Common myeloid progenitor, CD34-positive (primary cell): ENCODE measurements around the gene GABBR2.
"Not testable (repeated sequence)": the region's sequence is repeated elsewhere in the genome, so short reads cannot be mapped to it uniquely, and the experiment has no call there.

Experiments
- CTCF ChIA-PET: fragments of 350-600 bp; sonication (Branson Sonifier 250); formaldehyde crosslinking; loops from one replicate; lab custom pipeline; 2021; ENCODE audit warnings: antibody characterized with exemption; lab: Charles Lee
- POLR2A ChIA-PET: fragments of 350-600 bp; sonication (Branson Sonifier 250); formaldehyde crosslinking; loops from one replicate; lab custom pipeline; 2021; ENCODE audit warnings: antibody characterized with exemption; lab: Charles Lee
- DNase-seq, 3 donors: peaks; one replicate each; pipeline versions ENCODE4 v3.0.0 to v3.0.0-alpha.2; 2013
- H3K27ac ChIP-seq, 2 experiments: 1 replicate in 1 of 2; 2 replicates in 1 of 2; pipeline ENCODE4 v1.7.0; 2013; ENCODE audit warnings: inconsistent platforms in 2 of 2, low read length in 2 of 2, mild to moderate bottlenecking in 2 of 2, low read depth in 1 of 2, moderate library complexity in 1 of 2; ENCODE audit not compliant: severe bottlenecking in 2 of 2, insufficient read depth in 1 of 2, poor library complexity in 1 of 2
- H3K27me3 ChIP-seq, 5 experiments: replicated peaks in 2 of 5; 1 replicate in 3 of 5; 2 replicates in 2 of 5; pipeline versions ENCODE4 v1.6.1 to v1.7.0; 2013; ENCODE audit warnings: low read length in 4 of 5, mild to moderate bottlenecking in 2 of 5, moderate library complexity in 2 of 5, inconsistent platforms in 1 of 5; ENCODE audit not compliant: insufficient read depth in 5 of 5, control insufficient read depth in 4 of 5
- H3K36me3 ChIP-seq, 4 experiments: 1 replicate in 2 of 4; 2 replicates in 2 of 4; pipeline versions ENCODE4 v1.6.1 to v1.7.0; 2013; ENCODE audit warnings: low read length in 3 of 4, control low read depth in 1 of 4, mild to moderate bottlenecking in 1 of 4; ENCODE audit not compliant: control insufficient read depth in 4 of 4, insufficient read depth in 4 of 4
- H3K4me1 ChIP-seq, 4 experiments: 1 replicate in 3 of 4; 2 replicates in 1 of 4; pipeline versions ENCODE4 v1.6.1 to v1.7.1; 2013; ENCODE audit warnings: low read length in 3 of 4, mild to moderate bottlenecking in 3 of 4, control low read depth in 1 of 4, inconsistent platforms in 1 of 4, moderate library complexity in 1 of 4; ENCODE audit not compliant: control insufficient read depth in 4 of 4, insufficient read depth in 4 of 4; ENCODE audit errors: control extremely low read depth in 1 of 4
- H3K4me3 ChIP-seq, 7 experiments: 1 replicate in 4 of 7; 2 replicates in 3 of 7; pipeline versions ENCODE4 v1.5.1 to v1.7.0; 2013; ENCODE audit warnings: mild to moderate bottlenecking in 7 of 7, low read length in 6 of 7, moderate library complexity in 6 of 7, inconsistent platforms in 2 of 7, low read depth in 2 of 7, control low read depth in 1 of 7; ENCODE audit not compliant: insufficient read depth in 4 of 7, control insufficient read depth in 1 of 7; ENCODE audit errors: extremely low read depth in 1 of 7
- H3K9me3 ChIP-seq, 5 experiments: 1 replicate in 4 of 5; 2 replicates in 1 of 5; pipeline versions ENCODE4 v1.6.1 to v1.7.1; 2013; ENCODE audit warnings: low read length in 4 of 5, mild to moderate bottlenecking in 2 of 5, inconsistent platforms in 1 of 5, low read depth in 1 of 5, moderate library complexity in 1 of 5; ENCODE audit not compliant: control insufficient read depth in 4 of 5, insufficient read depth in 2 of 5; ENCODE audit errors: control extremely low read depth in 1 of 5
- WGBS: methylation state at CpG from one replicate; pipeline ENCODE4 v1.1.5; 2013; ENCODE audit not compliant: insufficient coverage; 5-methylcytosine and 5-hydroxymethylcytosine counted together

GABBR2 gene

GRCh38 chr9:98283143-98283542 lies 425.6 kb downstream of the GABBR2 start:
- H3K27me3 ChIP-seq, H3K36me3 ChIP-seq, H3K9me3 ChIP-seq, CTCF ChIA-PET, H3K4me3 ChIP-seq, H3K4me1 ChIP-seq, DNase-seq, H3K27ac ChIP-seq: not testable (repeated sequence)
- WGBS = 100% methylated on average over 1 of the region's 7 CpGs
- POLR2A ChIA-PET = interaction anchor here (0.6 kb wide), 1 partner anchor 10 kb away, joined by 8 read pairs; no protein-coding TSS in a partner anchor

GRCh38 chr9:98281281-98281680 lies 427.5 kb downstream of the GABBR2 start:
- Histone ChIP-seq H3K27me3 (peaks cover 0 to 2% (median 0%) of the 10 kb centered on the region in 5 experiments), H3K36me3 (no peaks in the 10 kb centered on the region), H3K4me1 (no peaks in the 10 kb centered on the region), H3K9me3 (no peaks in the 10 kb centered on the region), H3K4me3 (no peak overlapping the region), H3K27ac (no peak overlapping the region)
- no peak for DNase-seq
- no CpG with 5 or more reads among the region's 1 CpG for WGBS
- CTCF ChIA-PET = no interaction called here
- POLR2A ChIA-PET = no interaction called here

GRCh38 chr9:98280574-98280973 lies 428.2 kb downstream of the GABBR2 start:
- CTCF ChIA-PET = no interaction called here
- no peaks in the 10 kb centered on the region for H3K36me3 ChIP-seq
- 94% methylated on average over 6 of the region's 6 CpGs for whole genome bisulfite sequencing

GRCh38 chr9:98280162-98280561 lies 428.6 kb downstream of the GABBR2 start:
- Histone ChIP-seq H3K27me3 (peaks cover 0 to 5% (median 0%) of the 10 kb centered on the region in 5 experiments), H3K4me3 (no peak overlapping the region), H3K9me3 (no peaks in the 10 kb centered on the region), H3K27ac (no peak overlapping the region), H3K36me3 (no peaks in the 10 kb centered on the region), H3K4me1 (no peaks in the 10 kb centered on the region)
- 95% methylated on average over 2 of the region's 2 CpGs for WGBS
- POLR2A ChIA-PET = no interaction called here
- DNase-seq = no peak
- CTCF ChIA-PET = no interaction called here

More at GRCh38 chr9:98280574-98280973, 428.2 kb downstream of the GABBR2 start:
- H3K4me3 ChIP-seq = no peak overlapping the region
- H3K4me1 ChIP-seq = no peaks in the 10 kb centered on the region
- H3K27me3 ChIP-seq = peaks cover 0 to 4% (median 0%) of the 10 kb centered on the region in 5 experiments
- POLR2A ChIA-PET = no interaction called here
- H3K9me3 ChIP-seq = no peaks in the 10 kb centered on the region
- DNase-seq = no peak
- no peak overlapping the region for H3K27ac ChIP-seq

GRCh38 chr9:98276907-98277469 lies 431.7 kb downstream of the GABBR2 start:
- H3K27me3 ChIP-seq = peaks cover 0 to 6% (median 0%) of the 10 kb centered on the region in 5 experiments
- POLR2A ChIA-PET = no interaction called here
- DNase-seq = no peak
- H3K27ac ChIP-seq = no peak overlapping the region
- no peaks in the 10 kb centered on the region for H3K36me3 ChIP-seq
- no peaks in the 10 kb centered on the region for H3K9me3 ChIP-seq
- 96% methylated on average over 7 of the region's 10 CpGs for WGBS
- no peak overlapping the region for H3K4me3 ChIP-seq
- CTCF ChIA-PET = no interaction called here
- no peaks in the 10 kb centered on the region for H3K4me1 ChIP-seq

- H3K27ac ChIP-seq = no peak overlapping the region
- CTCF ChIA-PET = no interaction called here
- H3K4me3 ChIP-seq = no peak overlapping the region
- H3K9me3 ChIP-seq = no peaks in the 10 kb centered on the region
- no CpG with 5 or more reads among the region's 2 CpGs for WGBS
- H3K27me3 ChIP-seq = peaks cover 0 to 7% (median 0%) of the 10 kb centered on the region in 5 experiments
- POLR2A ChIA-PET = no interaction called here
- no peak for DNase-seq
- no peaks in the 10 kb centered on the region for H3K36me3 ChIP-seq
- H3K4me1 ChIP-seq = no peaks in the 10 kb centered on the region
These were observed 433.6 kb downstream of the GABBR2 start for GRCh38 chr9:98275159-98275558.

GRCh38 chr9:98272083-98272482 lies 436.7 kb downstream of the GABBR2 start:
- Histone ChIP-seq H3K27me3 (peaks cover 0 to 7% (median 0%) of the 10 kb centered on the region in 5 experiments), H3K4me3 (no peak overlapping the region), H3K9me3 (no peaks in the 10 kb centered on the region), H3K4me1 (no peaks in the 10 kb centered on the region), H3K27ac (no peak overlapping the region), H3K36me3 (no peaks in the 10 kb centered on the region)
- WGBS = 97% methylated on average over 3 of the region's 3 CpGs
- DNase-seq = no peak
- ChIA-PET CTCF (no interaction called here), POLR2A (no interaction called here)
